Measurements from ENCODE around the gene GTF2A2.
"Not testable (repeated sequence)": the region's sequence is repeated elsewhere in the genome, so short reads cannot be mapped to it uniquely, and the experiment has no call there.

The GTF2A2 gene, protein sequence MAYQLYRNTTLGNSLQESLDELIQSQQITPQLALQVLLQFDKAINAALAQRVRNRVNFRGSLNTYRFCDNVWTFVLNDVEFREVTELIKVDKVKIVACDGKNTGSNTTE

DNA sequence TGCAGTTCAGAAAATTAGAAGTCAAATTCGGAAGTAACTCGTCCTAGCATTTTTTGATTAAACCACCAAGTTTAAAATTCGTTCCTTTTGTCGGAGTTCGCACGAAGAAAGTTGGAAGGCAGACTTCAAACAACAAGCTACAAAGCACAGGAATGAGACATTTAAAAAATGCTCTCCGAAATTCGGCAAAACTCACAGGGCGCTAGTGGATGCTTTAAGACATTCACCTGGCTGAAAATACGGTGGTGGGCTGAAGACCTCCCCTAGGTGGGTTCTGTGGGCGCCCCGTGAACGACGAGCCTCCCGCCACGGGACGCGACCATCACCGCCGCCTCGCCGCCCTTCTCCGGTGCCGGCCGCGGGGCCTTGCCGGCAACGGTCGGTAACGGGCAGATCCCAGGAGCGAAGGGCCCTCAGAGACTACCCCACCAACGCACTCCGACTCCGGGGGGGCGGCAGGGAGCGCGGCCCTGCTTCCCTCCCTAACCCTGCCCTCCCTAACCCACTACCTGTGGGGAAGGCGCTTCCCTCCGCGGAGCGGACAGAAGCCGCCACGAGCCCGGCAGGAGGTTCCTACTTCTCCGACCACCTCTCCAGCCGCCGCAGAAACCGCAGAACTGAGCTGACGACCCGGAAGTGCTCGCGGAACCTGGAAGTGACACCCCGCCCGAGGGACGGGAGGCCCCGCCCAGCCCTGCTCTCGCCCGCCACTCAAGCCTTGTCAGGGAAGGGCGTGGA is at the start of gene GTF2A2:
Gene GTF2A2 (minus strand): TSS at position 619 of the 738 bp plus-strand sequence. CDS start 5,238 bp downstream, outside the sequence.
- peak; percentile 47 for DNase-seq

DNA sequence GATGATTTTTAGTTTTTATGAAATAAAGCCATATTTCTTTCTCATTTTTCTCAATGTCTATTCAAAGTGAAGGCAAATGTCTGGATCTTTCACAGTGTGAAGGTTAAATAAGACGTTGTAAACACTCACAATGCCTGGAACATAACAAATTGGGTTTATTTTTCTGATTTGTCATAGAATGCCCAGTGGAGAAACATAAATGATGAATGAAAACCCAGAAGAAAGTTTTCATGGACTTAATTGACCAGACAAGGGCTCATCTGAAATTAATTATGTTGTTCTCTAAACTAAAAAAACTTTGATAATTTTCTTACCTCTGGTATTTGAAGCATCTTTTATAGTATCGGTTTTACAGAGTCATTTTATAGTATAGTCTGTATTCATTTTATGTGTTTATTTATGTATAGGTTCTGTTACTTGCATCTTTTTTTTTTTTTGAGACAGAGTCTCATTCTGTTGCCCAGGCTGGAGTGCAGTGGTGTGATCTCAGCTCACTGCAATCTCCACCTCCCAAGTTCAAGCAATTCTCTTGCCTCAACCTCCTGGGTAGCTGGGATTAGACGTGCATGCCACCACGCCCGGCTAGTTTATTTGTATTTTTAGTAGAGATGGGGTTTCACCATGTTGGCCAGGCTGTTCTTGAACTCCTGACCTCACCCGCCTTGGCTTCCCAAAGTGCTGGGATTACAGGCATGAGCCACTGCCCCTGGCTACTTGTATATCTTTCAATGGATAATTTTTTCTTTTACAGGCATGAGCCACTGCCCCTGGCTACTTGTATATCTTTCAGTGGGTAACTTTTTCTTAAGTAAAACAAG is 46.9 kb upstream of the GTF2A2 start:
- DNase-seq, result no peak

DNA sequence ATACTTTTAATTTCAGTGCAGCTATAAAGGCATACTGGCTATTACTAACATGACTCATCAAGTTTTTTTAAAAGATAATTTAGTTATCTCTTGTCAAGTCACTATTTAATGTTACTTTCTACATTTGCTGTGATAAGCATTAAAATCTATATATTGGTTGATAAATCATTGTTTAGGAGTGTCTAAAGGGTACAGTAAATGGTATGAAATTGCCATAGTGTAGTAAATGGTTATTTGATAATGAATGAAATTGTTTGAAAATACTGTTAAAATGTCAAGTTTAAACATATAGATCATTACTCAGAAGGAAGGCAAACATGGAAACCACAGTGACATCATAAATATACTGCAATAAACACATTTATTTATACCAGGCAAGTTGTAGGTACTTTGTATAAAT is 45.0 kb upstream of the GTF2A2 start:
- DNase-seq, result no peak

DNA sequence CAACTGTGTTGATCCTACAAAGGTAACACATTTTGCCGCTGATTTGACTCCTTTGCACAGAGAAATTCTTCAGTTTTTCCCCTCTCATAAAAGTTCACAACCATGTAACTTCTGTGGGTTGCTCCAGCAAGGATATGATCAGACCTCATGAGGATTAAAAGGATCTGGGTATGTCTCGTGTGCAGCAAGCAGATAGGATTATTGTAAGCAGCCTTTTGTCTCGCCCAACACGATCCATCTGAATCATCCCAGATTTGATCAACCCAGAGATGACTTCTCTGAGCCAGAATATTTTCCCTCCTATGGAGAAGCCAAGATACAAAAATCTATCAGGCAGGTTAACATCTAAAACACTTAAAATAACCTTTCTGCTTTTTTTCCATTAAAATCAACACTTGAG is 44.6 kb upstream of the GTF2A2 start:
- DNase-seq, result no peak

DNA sequence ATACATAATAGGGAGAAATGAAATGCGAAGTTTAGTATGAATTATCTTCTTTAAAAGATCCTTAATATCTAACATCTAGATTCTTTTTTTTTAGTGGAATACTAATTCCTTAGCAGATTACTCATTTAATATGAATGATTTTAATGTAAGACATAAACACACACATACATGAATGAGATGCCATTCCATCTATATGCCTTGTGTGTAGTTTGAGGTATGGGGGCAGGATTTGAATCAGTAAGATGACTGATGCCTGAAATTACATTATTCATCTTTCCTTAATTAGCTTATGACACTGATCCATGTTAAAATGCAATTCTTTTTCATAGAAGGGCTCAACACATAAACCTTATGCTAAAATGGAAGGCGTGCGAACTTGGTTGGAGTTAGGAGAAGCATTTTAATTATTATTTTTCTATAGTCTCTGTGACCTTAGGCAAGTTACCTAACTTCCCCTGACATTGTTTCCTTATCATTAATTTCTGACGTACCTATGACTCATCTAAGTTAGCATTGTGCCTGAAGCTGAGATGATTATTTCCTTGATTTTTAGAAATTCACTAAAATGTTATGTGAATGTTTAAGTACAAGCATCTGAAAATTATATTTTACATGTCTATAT is 42.6 kb upstream of the GTF2A2 start:
- DNase-seq, result no peak

DNA sequence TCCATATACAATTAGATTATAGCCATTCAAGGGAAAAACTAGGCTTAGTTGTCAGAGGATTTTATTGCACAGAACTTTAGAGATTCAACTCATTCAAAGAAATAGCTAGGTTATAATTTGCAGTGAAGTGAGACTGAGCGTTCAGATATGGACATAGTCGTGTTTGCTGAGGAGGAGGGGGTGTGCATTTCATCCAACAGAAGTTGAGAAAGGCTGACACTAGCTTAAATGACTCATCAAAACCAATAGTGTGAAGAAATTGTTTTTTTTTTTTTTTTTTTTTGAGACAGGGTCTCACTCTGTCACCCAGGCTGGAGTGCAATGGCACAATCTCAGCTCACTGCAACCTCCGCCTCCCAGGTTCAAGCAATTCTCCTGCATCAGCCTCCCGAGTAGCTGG is 40.8 kb upstream of the GTF2A2 start:
- not testable (repeated sequence) for DNase-seq

DNA sequence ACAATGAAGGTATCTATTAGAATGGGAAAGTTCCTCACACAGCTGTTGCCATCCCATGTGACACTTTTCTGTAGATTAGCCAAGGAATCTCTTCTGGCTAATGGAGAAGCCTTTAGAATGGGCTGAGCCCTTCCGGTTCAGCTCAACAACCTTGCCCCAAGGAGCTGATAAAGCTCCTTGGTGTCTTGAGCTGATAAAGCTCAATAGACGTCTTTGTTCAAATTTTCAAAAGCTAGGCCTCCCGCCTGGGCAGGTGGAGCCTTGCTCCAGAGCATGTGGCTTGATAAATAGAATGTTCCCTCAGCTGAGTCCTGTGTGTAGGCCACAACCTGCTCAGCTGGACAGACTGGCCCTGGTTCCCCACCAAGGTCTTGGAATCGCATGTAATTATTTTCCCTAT is 39.0 kb upstream of the GTF2A2 start:
- DNase-seq, result no peak

DNA sequence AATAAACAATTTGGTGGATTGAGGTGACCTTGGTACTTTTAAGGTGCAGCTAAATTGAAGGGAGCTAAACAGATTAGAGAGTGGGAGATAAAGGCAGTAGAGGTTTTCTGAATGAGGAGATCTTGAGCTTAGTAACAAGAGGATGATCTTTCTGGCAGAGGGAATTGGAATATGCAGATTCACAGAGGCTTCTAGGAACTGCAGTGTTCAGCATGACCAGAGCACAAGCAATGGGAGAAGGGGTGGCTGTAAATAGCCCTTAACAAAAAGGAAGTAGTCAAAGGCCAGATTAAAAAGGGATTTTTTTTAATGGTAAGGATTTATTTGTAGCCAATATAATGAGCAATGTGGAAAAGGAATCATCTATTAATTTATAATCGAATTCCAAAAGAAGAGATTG is 37.5 kb upstream of the GTF2A2 start:
- DNase-seq, result no peak

DNA sequence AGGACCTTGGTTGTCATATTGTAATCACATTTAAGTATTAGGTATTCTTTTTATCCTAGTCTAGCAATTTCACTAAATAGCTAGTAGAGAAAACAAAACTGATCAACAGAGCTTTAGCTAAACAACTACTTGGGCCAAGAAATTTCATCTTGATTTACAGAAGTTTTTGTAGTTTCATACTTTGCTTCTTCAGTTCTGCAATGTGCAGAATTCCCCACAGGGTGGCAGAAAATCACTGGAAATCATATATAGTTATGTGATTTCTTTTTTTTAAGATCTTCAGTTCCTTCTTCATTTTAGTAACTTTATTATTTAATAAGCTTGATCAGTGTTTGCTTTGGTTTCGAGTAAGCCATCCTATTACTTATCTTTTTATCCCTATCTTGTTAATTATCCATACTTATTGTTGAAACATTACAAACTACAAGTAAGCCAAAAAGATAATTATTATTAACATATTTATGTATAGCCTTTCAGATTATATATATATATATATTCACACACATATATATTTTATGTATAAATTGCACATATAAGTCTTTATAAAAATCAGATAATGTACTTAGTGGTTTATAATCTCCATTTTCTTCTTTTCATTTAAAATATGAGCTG is 34.0 kb upstream of the GTF2A2 start:
- peak; percentile 4 for DNase-seq

DNA sequence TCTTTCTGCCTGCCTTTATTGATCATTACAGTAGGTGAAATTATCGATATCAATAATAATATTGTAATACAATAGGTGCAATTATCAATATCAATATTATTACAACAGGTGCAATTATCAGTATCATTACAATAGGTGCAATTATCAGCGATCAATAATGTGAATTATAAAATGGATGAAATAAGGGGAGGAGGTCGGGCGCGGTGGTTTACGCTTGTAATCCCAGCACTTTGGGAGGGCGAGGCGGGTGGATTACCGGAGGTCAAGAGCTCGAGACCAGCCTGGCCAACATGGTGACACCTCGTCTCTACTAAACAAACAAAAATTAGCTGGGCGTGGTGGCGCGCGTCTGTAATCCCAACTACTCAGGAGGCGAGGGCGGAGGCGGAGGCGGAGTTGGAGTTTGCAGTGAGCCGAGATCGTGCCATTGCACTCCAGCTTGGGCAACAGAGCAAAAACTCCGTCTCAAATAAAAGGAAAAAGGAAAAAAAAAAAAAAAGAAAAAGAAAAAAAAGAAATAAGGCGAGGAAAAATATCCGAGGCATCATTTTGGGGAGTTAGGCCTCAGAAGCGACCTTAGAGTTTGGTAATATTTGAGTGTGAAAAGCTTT is 32.4 kb upstream of the GTF2A2 start:
- DNase-seq, result no peak

DNA sequence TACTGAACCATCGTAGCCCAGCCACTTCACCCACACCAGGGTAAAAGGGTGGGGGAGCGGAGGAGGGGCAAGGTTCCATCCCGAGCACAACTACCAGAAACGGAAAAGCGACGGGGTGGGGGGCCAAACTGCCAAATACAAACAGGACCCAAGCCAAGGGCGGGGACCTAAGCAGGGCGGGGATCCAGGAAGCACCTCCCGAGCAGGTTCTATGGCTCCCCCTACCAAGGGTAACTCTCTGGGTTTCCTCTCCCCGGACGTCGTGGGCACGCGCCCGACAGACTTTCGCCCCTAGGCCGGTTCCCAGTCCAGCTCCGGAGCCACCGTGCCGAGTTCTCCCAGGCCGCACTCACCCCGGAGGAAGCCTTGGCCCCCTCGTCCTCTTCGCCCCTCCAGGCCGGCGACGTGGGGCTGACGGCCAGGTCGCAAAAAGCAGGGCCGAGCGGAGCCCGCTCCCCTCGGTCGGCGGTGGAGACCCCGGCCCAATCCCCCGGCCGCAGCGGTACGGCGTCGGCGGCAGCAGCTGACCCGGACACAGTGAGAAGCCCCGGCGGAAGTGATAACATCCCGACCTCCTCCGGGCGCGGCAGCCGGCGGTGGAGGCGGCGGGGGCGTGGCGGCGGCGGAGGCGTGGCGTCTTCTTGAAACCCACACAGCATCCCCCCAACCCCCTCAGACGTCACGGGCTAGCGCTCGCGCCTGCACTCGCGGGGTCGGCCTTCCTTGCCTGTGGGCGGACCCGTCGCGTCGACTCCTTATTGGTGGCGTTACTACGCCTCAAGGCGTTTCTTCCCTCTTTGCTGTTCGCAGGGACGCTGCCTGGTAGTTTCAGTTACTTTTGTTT is 31.7 kb upstream of the GTF2A2 start, which contains the start of gene BNIP2:
Gene BNIP2 (minus strand): TSS at position 539 of the 844 bp plus-strand sequence. CDS start 6,863 bp downstream, outside the sequence.
- DNase-seq, result peak; percentile 90

DNA sequence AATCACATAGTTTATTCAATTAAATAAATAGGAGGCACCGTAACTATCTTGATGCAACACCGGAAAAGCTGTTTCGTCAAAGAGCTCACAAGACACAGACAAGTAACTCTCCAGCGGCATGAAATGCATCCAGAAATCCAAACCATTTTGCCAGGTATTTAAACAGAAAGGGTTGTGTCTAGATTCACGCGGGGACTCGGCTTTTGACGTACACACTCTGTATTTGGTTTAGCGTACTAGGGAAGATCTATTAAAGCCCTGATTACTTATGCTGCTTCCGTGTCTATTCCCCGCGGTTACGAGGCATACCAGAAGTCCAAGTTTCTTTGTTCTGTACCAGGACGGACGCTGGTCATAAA is 31.1 kb upstream of the GTF2A2 start:
- no peak for DNase-seq

DNA sequence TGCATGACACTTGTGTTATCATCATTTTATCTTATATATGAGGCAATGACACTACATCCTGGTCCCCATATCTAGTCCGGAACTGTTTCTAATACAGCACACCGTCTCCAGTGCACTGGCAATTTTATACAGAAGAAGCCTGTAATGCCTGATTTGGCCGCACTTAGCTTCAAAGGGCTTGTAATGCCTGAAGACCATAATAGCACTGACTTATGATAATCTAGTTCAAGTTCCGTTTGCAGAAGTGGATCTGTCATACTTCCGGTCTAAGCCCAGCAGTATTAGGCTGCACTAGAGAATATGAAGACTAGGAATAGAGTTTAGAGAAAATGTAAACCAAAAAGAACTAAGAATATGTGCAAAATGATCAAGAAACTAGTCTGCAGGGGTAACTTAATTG is 30.5 kb upstream of the GTF2A2 start:
- DNase-seq, result no peak

DNA sequence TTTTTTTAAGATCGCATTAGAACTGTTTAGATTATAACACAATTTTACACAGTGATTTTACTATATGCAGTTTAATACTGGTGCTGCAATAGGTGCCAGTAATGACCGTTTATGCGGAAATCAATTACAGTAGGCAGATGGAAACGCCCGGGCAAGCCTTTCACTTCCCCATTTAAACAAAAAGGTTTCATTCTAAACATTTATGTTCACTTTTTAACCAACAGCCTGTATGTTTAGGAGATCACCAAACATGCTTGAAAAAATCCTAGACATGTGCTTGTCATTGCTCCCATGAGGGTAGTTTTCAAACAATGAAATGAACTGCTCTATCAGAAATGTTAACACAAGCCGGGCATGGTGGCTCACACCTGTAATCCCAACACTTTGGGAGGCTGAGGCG is 29.1 kb upstream of the GTF2A2 start:
- no peak for DNase-seq

DNA sequence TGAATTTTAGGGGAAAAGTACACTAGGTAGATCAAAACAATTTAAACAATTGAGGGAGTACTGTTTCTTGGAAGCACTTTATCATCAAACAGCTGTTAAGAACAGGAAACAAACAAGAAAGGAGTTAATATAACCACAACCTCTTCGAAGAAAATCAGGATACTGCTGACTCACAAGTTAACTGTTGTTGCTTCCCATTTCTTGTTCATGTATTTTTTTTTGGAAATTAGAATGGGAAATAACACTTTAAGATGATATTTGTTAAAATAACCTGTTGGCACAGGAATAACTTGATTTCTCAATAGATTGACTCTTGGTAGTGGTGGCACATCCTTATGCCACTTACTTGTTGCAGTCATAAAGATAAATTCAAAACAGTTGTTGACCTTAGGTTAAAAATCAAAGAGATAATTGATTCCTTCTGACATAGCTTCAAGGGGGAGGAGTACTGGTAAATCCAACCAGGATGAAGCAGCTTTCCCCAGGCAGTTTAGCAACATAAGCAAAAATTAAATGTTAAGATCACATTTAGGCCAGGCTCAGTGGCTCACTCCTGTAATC is 28.5 kb upstream of the GTF2A2 start:
- no peak for DNase-seq

DNA sequence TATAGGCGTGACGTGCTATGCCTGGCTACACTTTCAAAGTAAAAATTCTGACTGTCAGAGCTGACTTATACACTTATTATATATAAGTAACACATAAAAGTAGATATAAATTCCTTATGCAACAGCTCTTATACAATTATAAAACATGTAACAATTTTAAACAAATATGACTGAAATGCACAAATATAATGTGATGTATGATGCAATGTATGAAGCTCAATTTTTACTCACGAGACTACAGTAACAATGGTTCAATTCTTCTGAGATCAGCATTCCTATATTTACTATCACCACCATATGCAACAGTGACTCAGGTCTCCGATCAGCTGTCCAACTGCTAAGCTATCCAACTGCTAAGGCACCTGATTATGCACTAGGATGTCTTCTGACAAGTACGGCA is 23.6 kb upstream of the GTF2A2 start:
- DNase-seq, result no peak

DNA sequence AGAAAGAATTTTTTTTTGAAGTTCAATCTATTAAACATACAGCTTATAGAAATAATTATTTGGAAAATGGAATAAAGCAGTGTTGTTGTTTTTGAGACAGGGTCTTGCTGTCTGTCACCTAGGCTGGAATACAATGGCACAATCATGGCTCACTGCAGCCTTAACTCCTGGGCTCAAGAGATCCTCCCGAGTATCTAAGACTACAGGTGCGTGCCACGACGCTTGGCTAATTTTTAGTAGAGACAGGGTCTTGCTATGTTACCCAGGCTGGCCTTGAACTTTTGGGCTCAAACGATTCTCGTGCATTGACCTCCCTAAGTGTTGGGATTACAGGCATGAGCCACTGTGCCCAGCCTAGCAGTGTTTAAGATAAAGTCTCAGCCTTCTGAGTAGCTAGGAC is 23.0 kb upstream of the GTF2A2 start:
- DNase-seq, result no peak

DNA sequence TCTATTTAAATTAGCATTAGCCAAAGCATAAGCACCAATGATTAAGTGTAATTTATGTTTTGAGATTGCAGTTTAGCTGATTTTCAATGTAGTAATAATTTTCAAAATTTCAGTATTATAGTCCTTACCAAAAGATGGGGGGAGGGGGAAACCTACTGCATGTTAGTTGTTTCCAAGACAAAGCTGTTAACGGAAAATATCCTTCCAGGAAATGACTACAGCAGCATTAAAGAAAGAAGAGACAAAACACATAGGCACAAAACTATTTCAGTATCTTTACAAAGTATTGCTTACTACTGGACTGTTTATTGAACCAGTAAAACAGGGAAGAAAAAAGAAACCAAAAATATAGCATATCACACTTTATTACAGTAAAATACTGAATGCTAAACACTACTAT is 21.3 kb upstream of the GTF2A2 start:
- no peak for DNase-seq

DNA sequence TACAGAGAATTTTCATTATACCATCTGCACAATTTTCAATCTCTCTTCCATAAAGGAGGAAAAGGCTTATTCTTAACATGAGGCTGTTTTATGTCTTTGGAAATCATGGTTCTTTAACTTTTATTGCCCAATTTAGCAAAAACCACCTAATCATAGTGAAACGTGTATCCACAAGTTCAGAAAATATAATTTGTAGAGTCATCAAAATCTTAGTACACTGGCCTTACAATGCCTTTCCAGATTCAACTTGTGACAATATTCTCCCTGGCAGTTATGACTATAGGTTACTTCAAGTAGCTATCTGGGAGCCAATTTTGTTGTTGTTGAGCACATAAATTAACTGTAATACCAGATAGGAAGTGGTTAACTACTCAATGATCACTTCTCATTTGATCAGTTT is 20.9 kb upstream of the GTF2A2 start:
- DNase-seq, result no peak

DNA sequence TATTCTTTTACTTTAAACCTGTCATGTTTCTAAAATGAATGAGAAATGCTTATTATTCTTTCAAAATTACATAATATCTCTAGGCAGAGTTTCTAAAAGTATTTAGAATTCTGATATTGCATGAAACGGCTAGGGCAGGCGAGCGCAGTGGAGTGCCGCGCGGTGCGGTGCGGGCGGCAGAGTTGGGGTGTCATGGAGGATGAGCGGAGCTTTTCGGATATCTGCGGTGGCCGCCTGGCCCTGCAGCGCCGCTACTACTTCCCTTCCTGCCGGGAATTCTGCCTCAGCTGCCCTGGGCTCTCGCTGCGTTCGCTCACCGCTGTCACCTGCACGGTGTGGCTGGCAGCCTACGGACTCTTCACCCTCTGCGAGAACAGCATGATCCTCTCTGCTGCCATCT is 19.2 kb upstream of the GTF2A2 start:
- no peak for DNase-seq

DNA sequence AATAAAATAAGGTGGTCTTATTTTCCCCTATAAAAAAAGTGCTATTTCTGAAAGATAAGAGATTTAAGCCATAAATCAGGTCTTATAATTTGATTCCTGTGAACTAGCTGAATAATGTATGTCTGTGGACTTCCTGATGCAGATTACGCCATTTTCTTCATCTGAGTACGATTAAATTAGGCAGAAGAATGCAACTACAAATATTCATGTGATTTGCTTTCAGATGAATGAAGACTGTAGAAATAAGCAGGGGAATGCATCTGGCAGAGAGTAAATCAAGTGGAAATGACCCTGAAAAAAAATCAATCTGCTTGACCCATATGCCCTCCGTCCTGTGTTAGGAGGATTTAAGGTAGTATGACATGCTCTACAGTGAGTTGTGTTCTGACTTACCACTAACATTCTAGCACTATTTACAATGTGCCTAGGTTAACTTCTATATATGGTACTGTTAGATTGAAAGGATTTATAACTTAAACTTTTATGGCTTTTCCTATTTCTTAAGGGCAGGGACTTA is 17.1 kb upstream of the GTF2A2 start:
- DNase-seq, result no peak
